Left cardiac atrium (tissue), 4 donors: ENCODE results near the gene ZFYVE19. TPM values are rescaled to one million over a fixed set of nuclear protein-coding genes. Genes with fewer than 3 reads are reported as not detected.

Experiments
- ATAC-seq, 2 donors: fragments of 200-7000 bp; cut with Tn5 transposase; one replicate each; pipeline ENCODE4 v1.9.1; 2020; ENCODE audit warnings: mild to moderate bottlenecking in 2 of 2, moderate library complexity in 2 of 2
- DNase-seq: peaks from one replicate; pipeline ENCODE4 v3.0.0-alpha.2; 2020
- intact Hi-C, 2 donors: fragments of 100-400 bp; cut with DNase I; formaldehyde crosslinking; loops; one replicate each; pipeline versions ENCODE4 v1.14.1 to v1.15.1; 2022 to 2023
- long read RNA-seq: library from polyadenylated mRNA; unstranded; transcript quantifications from one replicate; pipeline ENCODE4 v2.0.0, GENCODE V29; 2021
- total RNA-seq, 2 donors: library from RNA; stranded (reverse); fragmentation: NEBNext Ultra II Directional; extraction: Animal tissue kit (Norgen Biotek cat#: 25700); gene quantifications; one replicate each; pipeline ENCODE4 v1.2.1, GENCODE V29; 2021
- donor health status: DM: no; HTN: yes; CAD: no.
- donor health status: DM: no; HTN: yes; CAD: no; lungs with severe emphysema.
- donor health status: DM: yes; HTN: yes; CAD: no.
- donor health status: Dilated cardiomyopathy.

The ZFYVE19 gene, protein sequence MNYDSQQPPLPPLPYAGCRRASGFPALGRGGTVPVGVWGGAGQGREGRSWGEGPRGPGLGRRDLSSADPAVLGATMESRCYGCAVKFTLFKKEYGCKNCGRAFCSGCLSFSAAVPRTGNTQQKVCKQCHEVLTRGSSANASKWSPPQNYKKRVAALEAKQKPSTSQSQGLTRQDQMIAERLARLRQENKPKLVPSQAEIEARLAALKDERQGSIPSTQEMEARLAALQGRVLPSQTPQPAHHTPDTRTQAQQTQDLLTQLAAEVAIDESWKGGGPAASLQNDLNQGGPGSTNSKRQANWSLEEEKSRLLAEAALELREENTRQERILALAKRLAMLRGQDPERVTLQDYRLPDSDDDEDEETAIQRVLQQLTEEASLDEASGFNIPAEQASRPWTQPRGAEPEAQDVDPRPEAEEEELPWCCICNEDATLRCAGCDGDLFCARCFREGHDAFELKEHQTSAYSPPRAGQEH
- total RNA-seq, result 10 to 100 TPM; 12.7 to 26.8 TPM
- long read RNA-seq, transcript ZFYVE19-203 (11 exons, 2,775 nt), result major isoform, 5 of 12 reads
- long read RNA-seq, partial matches to known transcripts, result 2 of 12 reads
- long read RNA-seq, other reads (novel, unspliced or antisense), result 1 of 12 reads

DNA sequence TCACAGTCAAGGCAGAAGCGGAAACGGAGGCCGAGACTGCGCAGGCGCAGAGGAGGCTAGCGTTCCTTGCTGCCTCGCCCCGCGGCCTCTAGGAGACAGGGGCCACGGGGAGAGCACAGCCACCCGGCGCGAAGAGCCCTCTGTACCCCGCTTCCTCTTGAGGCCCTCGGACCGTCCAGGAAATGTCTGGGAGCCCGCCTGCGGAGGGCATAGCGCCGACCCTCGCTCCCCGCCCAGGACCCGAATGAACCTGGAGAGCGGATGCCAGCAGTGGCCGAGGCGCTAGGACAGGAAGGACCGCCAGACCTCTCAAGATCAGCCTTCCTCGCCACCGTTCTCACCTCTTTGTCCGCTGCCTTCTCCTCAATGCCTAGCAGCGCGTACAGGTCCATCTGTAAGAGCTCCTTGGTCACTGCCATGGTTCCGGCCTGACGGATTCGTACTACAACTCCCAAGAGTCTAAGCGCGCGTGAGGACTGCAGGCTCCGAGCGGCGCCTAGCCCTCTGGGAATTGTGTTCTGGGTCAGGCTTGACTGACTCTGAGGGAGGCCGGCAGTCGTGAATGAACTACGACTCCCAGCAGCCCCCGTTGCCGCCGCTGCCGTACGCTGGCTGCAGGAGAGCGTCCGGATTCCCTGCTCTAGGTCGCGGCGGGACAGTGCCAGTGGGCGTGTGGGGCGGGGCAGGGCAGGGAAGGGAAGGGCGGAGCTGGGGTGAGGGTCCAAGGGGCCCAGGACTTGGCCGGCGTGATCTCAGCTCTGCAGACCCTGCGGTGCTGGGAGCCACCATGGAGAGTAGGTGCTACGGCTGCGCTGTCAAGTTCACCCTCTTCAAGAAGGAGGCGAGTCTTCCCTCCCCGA lies at the start of gene ZFYVE19, which contains the start of gene DNAJC17:
ZFYVE19 (plus strand) TSS at position 62 of the 860 bp plus-strand sequence; CDS start at position 563, 501 bp downstream.
DNAJC17 (minus strand) TSS at position 446 of the 860 bp plus-strand sequence; CDS start at position 419, 27 bp downstream.
- DNase-seq (peak; percentile 99), ATAC-seq (peak; percentile 100)
- intact Hi-C loops, result no loop called here

DNA sequence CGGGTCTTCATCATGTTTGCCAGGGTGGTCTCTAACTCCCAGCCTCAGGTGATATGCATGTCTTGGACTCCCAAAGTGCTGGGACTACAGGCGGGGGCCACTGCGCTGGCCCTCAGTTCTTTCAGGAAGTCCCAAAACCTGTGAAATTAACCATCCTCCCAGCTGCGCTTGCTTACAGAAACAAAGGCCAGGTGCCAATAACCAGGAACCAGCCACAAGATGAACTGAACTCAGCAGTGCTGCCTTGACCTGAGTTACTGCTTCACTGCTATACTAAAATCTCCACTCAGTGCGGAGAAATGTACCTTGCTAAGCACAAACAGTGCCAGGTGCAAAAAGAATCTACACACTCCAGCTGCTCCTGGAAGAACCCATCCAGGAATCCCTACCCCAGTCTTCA lies 46.9 kb upstream of the ZFYVE19 start:
- DNase-seq (no peak), ATAC-seq (no peak)
- intact Hi-C loops, result no loop called here

DNA sequence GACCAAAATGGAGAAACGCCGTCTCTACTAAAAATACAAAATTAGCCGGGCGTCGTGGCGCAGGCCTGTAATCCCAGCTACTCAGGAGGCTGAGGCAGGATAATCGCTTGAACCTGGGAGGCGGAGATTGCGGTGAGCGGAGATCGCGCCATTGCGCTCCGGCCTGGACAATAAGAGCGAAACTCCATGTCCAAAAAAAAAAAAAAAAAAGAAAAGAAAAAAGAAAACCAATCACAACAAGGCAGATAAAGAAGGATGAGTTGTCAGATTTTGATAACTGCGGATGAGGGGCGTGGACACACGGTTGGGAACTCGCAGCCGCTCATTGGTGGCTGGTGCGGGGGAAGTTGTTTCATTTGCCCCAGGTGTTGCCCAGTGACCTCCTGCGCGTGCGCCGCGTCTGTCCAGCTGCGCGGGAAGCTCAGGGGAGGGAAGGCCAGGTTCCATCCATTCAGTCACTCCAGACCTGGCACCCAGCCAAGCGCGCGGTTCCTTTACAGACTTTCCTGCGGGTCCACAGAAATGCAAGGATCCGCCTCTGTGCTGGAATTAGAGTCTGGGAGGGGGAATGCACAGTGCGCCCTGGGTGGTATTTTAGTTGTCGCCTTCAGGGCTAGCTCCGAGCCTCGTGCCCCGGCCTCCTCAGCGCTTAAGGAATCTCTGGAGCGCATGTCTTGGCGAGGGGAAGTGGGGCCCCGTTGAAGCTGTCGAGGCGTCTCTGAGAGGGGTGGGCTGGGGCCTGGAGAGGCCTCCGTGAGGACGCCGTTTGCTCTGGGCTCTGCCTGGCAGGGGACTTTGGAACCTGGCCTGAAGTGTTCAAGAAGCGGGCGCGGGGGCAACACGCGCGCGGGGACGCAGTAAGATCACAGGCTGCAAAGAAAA lies 43.7 kb upstream of the ZFYVE19 start:
- DNase-seq, result peak; percentile 73
- ATAC-seq, result peak; percentile 4 to 21
- intact Hi-C loops, result no loop called here

DNA sequence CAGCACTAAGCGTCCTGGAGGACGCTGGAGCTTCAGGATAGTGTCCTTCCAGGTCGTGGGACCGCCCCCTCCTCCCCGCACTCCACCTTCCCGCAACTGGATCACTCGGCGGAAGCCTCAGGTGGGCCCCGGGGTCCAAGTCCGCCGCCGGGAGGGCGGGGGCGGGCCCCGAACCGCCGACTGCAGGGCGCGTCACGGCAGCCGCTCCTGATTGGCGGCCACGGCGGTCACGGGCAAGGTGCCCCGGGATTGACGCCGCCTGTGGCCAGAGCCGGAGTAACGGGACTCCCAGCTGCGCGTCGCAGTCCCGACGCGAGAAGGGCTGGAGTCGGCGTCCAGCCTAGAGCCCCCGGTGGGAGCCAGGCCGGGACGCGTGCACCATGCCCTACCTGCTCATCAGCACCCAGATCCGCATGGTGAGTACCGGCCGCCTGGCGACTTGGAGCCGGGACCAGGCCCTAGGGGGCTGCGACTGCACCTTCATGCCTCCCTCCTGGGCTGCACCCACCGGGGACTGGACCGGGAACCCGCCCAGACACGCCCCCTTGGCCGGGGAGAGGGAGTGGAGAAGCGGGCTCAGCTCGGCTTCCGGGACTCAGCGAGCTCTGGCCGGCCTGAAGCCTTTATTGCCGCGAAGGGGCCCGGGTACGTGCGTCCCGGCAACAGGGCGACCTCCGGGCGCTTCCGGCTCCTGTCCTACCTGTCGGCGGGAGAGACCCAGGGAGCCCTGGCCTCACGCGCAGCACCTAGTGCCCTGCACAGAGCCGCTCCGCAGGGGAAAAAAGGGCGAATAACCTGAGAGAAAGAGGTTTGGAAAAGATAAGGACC lies 42.9 kb upstream of the ZFYVE19 start, which contains the start of gene GCHFR:
GCHFR (plus strand) TSS at position 268 of the 828 bp plus-strand sequence; CDS start at position 381, 113 bp downstream.
- peak; percentile 73 to 85 for ATAC-seq
- intact Hi-C loops, result no loop called here
- peak; percentile 81 for DNase-seq

DNA sequence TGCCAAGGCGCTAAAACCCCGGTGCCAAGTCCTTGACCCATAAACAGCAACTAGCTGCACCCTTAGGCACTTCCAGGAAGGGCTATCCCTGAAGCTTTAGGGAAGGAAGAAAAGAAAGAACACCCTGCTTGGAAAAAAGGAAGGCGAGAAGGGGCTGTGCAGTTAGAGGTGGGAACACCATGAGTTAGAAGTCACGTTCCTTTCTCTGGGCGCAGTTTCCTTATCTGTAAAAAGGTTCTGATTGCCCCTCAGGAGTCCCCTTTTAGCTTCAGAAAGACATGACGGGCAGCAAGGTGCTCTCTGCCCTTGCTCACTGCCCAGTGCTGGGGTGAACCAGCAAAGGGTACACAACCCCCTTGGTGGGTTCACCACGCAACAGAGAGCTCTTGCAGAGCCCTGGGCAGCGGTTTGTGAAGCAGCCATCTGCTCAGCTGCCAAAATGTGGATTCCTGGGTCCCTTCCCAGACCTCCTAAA lies 42.2 kb upstream of the ZFYVE19 start:
- ATAC-seq (peak; percentile 4 to 8), DNase-seq (no peak)
- intact Hi-C loops, result no loop called here

DNA sequence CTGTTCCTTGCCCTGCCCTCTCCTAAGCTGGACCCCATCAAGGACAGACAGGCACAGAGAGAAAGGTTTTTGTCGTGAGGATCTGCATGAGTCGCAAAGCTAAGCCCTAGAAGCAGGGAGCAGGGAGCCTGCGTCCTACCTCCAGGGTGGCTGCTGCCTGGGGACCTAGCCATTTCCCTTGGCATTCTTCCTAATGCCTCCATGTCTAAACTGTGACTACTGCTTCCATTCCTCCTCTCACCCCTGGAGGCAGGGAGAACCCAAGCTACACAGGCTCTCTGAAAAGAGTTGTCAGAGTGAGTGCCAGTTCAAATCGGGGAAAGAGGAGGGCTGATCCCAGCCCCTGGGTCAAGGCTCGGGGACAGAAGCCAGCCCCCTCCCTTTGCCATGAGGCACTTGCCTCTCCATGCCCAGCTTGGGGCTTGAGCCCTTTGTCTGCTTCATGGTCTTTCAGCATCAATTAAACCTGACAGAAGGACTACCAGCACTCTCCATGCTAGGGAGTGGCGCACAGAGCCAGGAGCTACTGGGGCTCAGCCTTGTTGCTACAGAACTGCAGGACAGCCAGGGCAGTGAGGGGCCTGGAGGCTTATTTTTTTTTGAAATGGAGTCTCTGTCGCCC lies 40.6 kb upstream of the ZFYVE19 start:
- no peak for ATAC-seq
- intact Hi-C loops, result no loop called here
- DNase-seq, result no peak

DNA sequence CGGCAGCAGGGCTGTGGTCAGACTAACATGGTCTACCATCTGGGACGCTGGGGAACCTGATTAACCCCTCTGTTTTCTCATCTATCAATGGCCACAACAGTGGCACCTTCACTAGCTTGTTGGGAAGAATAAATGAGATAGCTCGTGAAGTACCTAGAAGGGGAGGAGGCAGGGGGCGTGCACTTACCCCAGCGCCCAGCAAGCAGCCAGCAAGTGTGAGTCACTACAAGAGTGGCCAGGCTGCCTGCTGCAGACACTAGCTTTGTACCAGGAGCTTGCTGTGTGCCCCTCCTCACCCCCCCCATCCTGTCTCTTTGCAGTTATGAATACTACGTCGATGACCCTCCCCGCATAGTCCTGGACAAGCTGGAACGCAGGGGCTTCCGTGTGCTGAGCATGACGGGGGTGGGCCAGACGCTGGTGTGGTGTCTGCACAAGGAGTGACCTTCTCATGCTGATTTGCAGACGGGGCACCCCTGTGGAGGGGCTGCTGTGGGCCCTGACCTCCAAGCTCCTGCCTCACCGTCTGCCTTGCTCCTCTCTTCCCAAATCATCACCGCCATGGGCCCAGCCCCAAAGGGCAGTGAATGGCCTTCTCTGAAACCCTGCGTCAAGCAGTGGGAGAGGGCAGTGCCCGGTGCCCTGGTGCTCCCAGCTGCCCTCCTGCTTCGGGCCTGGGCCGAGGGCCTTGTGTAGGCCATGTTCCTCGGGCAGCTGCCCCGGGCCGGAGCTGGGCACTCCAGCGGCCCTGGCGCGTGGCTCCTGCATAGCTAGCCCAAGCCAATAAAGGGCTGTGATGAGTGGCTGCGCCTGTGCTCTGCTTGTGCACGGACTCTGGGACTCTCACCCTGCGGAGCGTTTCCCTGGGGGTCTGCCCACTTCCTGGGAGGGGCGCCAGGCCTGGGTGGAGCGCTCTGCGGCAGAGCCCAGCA lies 39.7 kb upstream of the ZFYVE19 start:
- intact Hi-C loops, result no loop called here
- ATAC-seq (peak in 1 of 2 donors; percentile 9), DNase-seq (no peak)

DNA sequence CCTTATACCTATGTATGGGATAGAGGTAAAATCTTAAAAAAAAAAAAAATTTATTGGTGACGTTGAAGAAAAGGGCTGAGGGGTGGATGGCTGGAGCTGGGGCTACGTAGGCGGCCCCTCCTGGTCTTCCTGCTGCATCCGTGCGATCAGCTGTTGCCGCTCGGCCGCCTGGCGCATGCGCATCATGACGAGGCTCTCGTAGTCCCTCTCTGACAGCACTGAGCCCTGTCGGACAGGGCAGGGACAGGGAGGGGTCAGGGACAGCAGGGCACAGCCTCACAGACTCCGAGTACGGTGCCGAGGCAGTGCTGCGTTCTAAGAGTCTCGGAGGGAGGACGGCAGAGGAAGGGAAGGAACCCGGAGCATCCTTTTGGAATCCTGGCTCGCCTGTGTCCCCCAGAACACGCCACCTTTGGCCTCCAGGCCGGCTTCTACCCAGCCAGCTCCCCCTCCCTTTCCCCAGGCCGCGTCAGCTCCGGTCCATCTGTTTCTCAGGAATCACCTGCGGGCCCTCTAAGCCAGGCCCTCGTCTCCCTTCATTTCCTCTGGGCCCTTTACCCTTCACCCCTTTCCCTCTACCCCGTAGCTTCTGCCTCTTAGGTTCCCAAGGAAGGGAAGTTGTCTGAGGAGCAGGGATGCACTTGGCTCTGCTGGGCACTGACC lies 38.9 kb upstream of the ZFYVE19 start:
- ATAC-seq (no peak), DNase-seq (no peak)
- intact Hi-C loops, result no loop called here

DNA sequence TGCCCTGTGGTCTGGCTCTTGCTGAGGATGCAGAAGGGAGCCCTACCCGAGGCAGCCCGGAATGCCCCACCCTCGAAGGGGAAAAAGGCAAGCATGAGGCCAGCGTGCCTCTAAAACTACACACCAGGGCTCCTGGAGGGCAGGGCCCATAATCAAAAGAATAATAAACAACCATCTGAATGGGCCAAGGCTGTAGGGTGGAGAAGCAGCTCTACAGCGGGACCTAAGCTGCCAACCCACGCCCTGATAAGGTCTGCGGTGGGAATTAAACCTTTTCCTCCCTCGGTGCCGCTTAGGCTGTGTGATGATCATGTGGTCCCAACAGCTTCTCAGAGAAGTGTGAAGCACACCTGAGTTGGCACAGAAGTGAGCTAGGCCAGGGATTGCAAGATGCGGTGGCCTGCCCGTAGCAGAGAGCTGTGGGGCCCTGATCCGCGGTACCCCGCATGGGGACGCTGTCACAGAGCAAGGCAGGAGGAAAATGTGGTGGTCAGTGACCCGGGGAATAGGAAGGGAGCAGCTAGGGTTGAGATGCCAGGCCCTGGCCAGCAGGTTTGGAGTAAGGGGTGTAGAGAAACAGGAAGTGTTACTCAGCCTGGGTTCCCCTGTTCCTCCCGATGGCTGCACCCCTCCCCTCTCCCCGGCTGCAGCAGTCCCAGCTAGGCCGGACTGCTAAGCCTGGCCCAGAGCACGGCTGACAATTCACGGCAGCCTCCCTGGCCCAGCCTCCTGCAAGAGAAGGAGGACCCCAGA lies 38.2 kb upstream of the ZFYVE19 start:
- ATAC-seq (peak in 1 of 2 donors; percentile 14), DNase-seq (no peak)
- intact Hi-C loops, result no loop called here

DNA sequence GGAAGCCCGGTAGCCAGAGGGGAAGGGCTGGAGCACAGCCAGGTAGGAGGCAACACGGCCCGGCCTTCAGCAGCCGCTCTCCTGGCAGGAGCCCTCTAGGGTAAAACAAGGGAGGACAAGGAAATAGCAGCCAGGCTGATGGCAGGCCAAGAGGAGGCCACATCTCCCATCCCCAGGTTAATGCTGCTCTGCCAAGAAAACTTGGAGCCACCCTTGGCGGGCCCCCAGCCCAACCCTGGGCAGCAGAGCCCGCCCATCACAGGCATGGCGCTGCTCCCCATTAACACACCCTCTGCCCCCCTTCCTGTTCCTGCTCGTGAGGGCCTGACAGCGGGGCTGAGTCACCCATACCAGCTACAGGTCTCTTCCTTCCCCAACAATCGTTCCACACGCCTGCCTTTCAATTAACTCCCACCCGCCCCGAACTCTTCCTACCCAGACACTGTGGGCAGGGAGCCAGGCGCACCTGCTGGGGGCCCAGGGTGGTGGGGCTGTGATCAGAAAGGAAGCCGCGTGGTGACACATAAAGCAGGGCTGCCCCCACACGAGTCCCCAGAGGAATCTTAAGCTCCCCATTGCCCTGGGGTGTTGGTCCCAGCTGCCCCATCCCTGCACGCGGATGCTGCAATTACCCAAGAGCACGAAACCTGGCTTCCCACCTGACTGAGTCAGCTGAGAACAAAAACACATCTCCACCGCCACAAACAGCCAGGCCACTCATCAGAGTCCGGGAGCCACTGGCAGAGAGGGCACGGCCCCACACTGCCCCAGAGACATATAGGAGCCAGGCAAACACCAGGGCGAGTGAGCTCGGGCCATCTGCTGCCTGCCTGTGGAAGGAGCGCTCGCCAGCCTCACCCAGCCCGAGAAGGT lies 37.4 kb upstream of the ZFYVE19 start, which contains the start of gene C15orf62:
C15orf62 (plus strand) TSS at position 707 of the 873 bp plus-strand sequence. CDS start 516 bp downstream, outside the sequence.
- intact Hi-C loops, result no loop called here
- DNase-seq (no peak), ATAC-seq (peak; percentile 9 to 63)

DNA sequence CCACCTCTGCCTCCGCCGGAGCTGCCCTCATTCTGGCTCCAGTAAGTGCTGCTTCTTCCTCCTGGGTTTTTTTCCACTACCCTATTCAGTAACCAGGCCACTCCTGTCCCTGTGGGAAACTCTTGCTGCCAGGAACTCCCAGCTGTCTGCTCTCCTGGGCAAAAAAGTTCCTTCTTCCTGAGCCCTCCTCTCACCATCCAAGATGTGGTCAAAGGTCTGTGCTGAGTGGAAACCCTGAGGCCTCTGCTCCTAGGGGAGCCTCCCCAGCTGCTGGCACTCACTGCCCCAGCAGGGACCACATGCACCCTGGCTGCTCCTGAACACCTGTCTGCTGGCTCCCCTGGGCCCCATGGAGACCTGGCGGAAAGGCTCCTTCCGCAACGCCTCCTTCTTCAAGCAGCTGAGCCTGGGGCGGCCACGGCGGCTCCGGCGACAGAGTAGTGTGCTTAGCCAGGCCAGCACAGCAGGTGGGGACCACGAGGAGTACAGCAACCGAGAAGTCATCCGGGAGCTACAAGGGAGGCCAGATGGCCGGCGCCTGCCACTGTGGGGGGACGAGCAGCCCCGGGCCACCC lies 36.7 kb upstream of the ZFYVE19 start:
- peak in 1 of 2 donors; percentile 10 for ATAC-seq
- no peak for DNase-seq
- intact Hi-C loops, result no loop called here

DNA sequence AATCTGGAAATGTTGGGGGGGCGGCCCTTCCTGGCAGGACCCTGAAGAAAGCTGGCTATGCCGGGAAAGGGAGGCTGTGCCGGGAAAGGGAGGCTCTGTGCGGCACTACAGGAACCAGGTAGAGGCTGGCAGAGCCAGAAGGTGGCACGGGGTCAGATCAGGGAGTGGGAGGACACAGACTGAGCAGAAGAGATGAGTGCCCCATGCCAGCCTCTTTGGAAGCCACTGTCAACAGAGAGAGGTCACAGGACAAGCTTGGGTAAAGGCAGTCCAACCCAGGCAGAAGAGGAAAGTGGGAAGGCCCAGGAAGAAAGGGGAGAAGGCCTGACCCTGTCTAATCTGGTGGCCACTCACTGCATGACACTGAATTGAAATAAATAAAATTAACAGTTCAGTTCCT lies 35.6 kb upstream of the ZFYVE19 start:
- ATAC-seq (no peak), DNase-seq (no peak)
- intact Hi-C loops, result no loop called here

DNA sequence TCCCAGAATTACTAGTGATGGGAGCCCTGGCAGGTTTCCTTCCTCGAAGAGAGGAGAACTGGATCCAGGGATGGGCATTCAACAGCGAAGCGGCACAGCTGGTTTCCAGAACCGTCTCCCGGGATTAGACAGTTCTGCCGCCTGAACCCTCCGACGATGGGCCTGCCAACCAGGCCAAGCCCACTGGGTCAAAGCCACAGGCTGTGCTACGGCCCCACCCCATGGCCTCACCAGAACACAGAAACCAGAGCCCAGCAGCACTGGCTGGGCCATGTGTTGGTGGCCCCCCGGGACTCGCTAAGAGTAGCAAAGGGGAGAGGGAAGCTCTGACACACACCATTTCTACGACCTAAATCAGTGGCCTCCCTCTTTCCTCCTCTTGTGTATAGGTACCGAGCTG lies 34.9 kb upstream of the ZFYVE19 start:
- intact Hi-C loops, result no loop called here
- peak in 1 of 2 donors; percentile 64 for ATAC-seq
- no peak for DNase-seq
